DND-41 (cell line): ENCODE results near the gene ZMPSTE24.
"Not testable (repeated sequence)": the region's sequence is repeated elsewhere in the genome, so short reads cannot be mapped to it uniquely, and the experiment has no call there.

Experiments
- ATAC-seq: fragments of 200-7000 bp; cut with Tn5 transposase; 3 replicates; pipeline ENCODE4 v1.9.1; 2021; ENCODE audit warnings: low read depth; ENCODE audit not compliant: insufficient read depth
- DNase-seq: peaks from one replicate; pipeline ENCODE4 v3.0.0-alpha.2; 2020
- H2AFZ ChIP-seq: 2 replicates; pipeline ENCODE4 v1.6.0; 2012; ENCODE audit warnings: low read depth, low read length
- H3K27ac ChIP-seq: 2 replicates; pipeline ENCODE4 v1.5.1; 2012; ENCODE audit warnings: low read length, inconsistent platforms
- H3K27me3 ChIP-seq: fragments of 200-600 bp; sonication (generic); 2 replicates; pipeline ENCODE4 v1.6.0; 2012; ENCODE audit warnings: low read length, mild to moderate bottlenecking, inconsistent platforms; ENCODE audit not compliant: insufficient read depth, poor library complexity
- H3K36me3 ChIP-seq: 2 replicates; pipeline ENCODE4 v1.5.1; 2012; ENCODE audit warnings: low read length, inconsistent platforms; ENCODE audit not compliant: insufficient read depth
- H3K4me1 ChIP-seq: 2 replicates; pipeline ENCODE4 v1.5.1; 2012; ENCODE audit warnings: mild to moderate bottlenecking, low read length; ENCODE audit not compliant: insufficient read depth
- H3K4me2 ChIP-seq: 2 replicates; pipeline ENCODE4 v1.6.0; 2012; ENCODE audit warnings: mild to moderate bottlenecking, moderate library complexity, low read length, inconsistent platforms; ENCODE audit not compliant: insufficient read depth
- H3K4me3 ChIP-seq, 2 experiments: fragments of 200-600 bp in 1 of 2; shearing (Covaris generic) in 1 of 2; 2 replicates each; pipeline ENCODE4 v1.5.1; 2012 to 2016; ENCODE audit warnings: inconsistent platforms in 2 of 2, low read length in 2 of 2, mild to moderate bottlenecking in 2 of 2, low read depth in 1 of 2, moderate library complexity in 1 of 2
- H3K79me2 ChIP-seq: 2 replicates; pipeline ENCODE4 v1.6.0; 2012; ENCODE audit warnings: low read length, inconsistent platforms; ENCODE audit not compliant: insufficient read depth
- H3K9ac ChIP-seq: 2 replicates; pipeline ENCODE4 v1.6.0; 2012; ENCODE audit warnings: low read depth, mild to moderate bottlenecking, inconsistent platforms, low read length, moderate library complexity
- H3K9me3 ChIP-seq: 2 replicates; pipeline ENCODE4 v1.5.1; 2012; ENCODE audit warnings: low read length, moderate library complexity, mild to moderate bottlenecking, inconsistent platforms; ENCODE audit not compliant: insufficient read depth, severe bottlenecking
- H4K20me1 ChIP-seq: 2 replicates; pipeline ENCODE4 v1.6.0; 2012; ENCODE audit warnings: low read length; ENCODE audit not compliant: insufficient read depth
- EZH2 ChIP-seq: IDR thresholded peaks from 3 replicates; pipeline ENCODE4 v1.6.1; 2012; ENCODE audit warnings: borderline replicate concordance, low read depth, mild to moderate bottlenecking, moderate library complexity, low read length, inconsistent platforms; ENCODE audit not compliant: severe bottlenecking
- TF ChIP-seq, protein P1 (sequence below): IDR thresholded peaks from 2 replicates; pipeline ENCODE4 v1.5.1; 2012; ENCODE audit warnings: borderline replicate concordance, low read length, moderate library complexity, mild to moderate bottlenecking; ENCODE audit not compliant: poor library complexity, severe bottlenecking; ENCODE audit errors: extremely low read depth

The ZMPSTE24 gene

DNA sequence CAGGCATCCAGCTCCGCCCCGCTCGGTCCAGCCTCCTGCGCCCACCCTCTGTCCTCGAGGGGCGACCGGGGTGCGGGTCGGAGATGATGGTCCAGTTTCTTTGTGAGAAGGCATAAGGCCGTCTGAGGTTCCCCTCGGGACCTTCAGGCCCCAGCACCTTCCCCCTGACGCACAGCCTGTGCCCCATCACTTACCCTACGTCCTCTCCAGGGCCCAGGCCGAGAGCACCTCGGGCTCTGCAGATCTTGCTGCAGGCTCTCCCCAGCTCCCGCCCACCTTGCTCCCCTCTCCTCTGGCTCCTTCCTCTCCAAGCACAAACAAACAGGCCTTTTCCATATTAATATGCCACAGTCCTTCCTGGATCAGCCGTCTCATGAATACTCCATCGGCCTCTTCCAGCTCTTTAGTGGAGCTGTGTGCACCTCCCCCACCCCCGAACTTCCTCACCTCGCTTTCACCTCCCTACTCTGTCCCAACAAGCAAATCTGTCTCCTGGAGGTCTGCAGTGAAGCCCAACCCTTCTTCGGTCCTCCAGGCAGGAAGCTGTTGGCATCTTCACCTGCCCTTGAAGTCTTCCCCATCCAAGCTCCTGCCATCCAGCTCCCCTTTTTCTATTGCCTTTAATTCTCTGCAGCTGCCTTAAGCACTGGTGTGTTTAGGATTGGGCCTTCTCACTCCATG, 59.5 kb downstream of the ZMPSTE24 start:
- no peak overlapping the region for H3K4me2 ChIP-seq
- H3K9ac ChIP-seq: no peak overlapping the region
- TF ChIP-seq, protein P1, sequence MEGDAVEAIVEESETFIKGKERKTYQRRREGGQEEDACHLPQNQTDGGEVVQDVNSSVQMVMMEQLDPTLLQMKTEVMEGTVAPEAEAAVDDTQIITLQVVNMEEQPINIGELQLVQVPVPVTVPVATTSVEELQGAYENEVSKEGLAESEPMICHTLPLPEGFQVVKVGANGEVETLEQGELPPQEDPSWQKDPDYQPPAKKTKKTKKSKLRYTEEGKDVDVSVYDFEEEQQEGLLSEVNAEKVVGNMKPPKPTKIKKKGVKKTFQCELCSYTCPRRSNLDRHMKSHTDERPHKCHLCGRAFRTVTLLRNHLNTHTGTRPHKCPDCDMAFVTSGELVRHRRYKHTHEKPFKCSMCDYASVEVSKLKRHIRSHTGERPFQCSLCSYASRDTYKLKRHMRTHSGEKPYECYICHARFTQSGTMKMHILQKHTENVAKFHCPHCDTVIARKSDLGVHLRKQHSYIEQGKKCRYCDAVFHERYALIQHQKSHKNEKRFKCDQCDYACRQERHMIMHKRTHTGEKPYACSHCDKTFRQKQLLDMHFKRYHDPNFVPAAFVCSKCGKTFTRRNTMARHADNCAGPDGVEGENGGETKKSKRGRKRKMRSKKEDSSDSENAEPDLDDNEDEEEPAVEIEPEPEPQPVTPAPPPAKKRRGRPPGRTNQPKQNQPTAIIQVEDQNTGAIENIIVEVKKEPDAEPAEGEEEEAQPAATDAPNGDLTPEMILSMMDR: no peak
- no peak for TF ChIP-seq EZH2
- no peaks in the 10 kb centered on the region for H3K36me3 ChIP-seq
- ATAC-seq: no peak
- peaks cover 27% of the 10 kb centered on the region for H3K4me1 ChIP-seq
- H3K27me3 ChIP-seq: peaks cover 29% of the 10 kb centered on the region
- H3K79me2 ChIP-seq: no peaks in the 10 kb centered on the region
- H3K4me3 ChIP-seq: no peak overlapping the region
- no peaks in the 10 kb centered on the region for H3K9me3 ChIP-seq
- DNase-seq: no peak
- H4K20me1 ChIP-seq: no peaks in the 10 kb centered on the region; the same call in 1 of the 2 replicates
- H2AFZ ChIP-seq: no peak overlapping the region
- H3K27ac ChIP-seq: no peak overlapping the region

DNA sequence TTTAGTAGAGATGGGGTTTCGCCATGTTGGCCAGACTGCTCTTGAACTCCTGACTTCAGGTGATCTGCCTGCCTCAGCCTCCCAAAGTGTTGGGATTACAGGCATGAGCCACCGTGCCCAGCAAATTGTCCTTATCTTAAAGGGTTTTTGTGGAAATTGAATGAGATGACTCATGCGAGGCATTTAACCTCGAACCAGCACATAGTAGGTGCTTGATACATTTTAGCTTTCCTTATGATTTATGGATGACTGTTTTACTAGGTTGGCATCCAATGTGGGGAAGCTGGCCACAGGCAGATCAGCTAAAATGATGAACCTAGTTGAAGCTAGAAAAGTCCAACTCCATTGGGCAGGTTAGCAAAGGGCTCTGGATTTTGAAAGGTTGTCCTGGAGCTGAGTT, 60.4 kb downstream of the ZMPSTE24 start:
- TF ChIP-seq, protein P1: no peak
- TF ChIP-seq EZH2: no peak
- no peak for ATAC-seq
- H3K27me3 ChIP-seq: peaks cover 29% of the 10 kb centered on the region

DNA sequence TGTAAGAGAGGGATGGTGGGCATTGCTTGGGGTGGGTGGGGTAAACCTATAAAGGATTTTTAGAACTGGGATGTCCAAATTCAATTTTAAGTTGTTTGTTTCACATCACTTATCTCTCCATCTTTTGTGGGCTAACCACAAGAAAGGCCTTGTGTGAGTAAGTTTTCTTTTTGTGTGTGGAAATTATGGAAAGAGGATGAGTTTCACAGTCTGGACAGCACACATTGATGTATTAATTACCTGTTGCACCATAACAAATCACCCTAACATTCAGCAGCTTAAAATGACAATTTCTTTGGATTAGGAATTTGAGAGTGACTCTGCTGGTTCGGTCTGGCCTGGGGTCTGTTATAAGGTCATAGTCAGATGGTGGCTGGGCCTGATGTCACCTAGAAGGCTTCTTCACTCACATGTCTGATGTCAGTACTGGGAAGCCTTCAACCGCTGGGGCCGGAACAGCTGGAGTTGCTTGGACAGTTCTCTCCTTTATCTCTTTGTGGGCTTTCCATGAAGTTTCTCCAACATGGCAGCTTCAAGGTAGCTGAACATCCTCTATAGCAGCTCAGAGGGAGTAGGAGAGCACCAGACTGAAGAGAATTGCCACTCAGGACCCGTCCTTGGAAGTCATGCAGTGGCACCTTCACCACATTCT, 61.1 kb downstream of the ZMPSTE24 start:
- Histone ChIP-seq H3K36me3 (no peaks in the 10 kb centered on the region), H4K20me1 (no peaks in the 10 kb centered on the region; the same call in 1 of the 2 replicates), H2AFZ (no peak overlapping the region), H3K4me1 (peaks cover 27% of the 10 kb centered on the region), H3K27ac (no peak overlapping the region), H3K79me2 (no peaks in the 10 kb centered on the region), H3K4me3 (no peak overlapping the region), H3K27me3 (peaks cover 29% of the 10 kb centered on the region), H3K9ac (no peak overlapping the region), H3K9me3 (no peaks in the 10 kb centered on the region), H3K4me2 (no peak overlapping the region)
- no peak for DNase-seq
- TF ChIP-seq, protein P1: no peak
- TF ChIP-seq EZH2: no peak
- no peak for ATAC-seq

More for the DNA sequence above, 60.4 kb downstream of the ZMPSTE24 start:
- Histone ChIP-seq H3K36me3 (no peaks in the 10 kb centered on the region), H3K9ac (no peak overlapping the region), H4K20me1 (no peaks in the 10 kb centered on the region; the same call in 1 of the 2 replicates), H3K4me3 (no peak overlapping the region), H3K4me1 (peaks cover 27% of the 10 kb centered on the region), H3K9me3 (no peaks in the 10 kb centered on the region), H3K27ac (no peak overlapping the region), H2AFZ (no peak overlapping the region), H3K79me2 (no peaks in the 10 kb centered on the region), H3K4me2 (no peak overlapping the region)
- no peak for DNase-seq

DNA sequence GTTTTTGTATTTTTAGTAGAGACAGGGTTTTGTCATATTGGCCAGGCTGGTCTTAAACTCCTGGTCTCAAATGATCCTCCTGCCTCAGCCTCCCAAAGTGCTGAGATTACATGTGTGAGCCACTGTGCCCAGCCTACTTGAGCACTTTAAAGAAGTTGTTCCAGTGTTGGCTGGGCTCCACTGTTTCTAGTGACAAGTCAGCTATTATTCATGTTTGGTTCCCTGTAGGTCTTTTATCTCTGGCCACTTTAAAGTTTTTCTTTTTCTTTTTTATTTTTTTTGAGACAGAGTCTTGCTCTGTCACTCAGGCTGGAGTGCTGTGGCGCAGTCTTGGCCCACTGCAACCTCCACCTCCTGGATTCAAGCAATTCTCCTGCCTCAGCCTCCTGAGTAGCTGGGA, 73.4 kb downstream of the ZMPSTE24 start:
- H3K4me3 ChIP-seq, H4K20me1 ChIP-seq, H3K9ac ChIP-seq, H3K27ac ChIP-seq, H3K4me1 ChIP-seq, H3K9me3 ChIP-seq, H2AFZ ChIP-seq, H3K79me2 ChIP-seq, H3K36me3 ChIP-seq, H3K4me2 ChIP-seq, DNase-seq, ATAC-seq, H3K27me3 ChIP-seq: not testable (repeated sequence)
